GM12878 (cell line): ENCODE measurements around the gene SAYSD1. TPM values are rescaled to one million over a fixed set of nuclear protein-coding genes. Genes with fewer than 3 reads are reported as not detected.

ENCODE experiments used
- ATAC-seq: fragments of 200-7000 bp; cut with Tn5 transposase; 3 replicates; pipeline ENCODE4 v1.9.1; 2020; ENCODE audit warnings: mild to moderate bottlenecking, moderate library complexity
- BruUV-seq: library from RNA; stranded (reverse); fragments of 400-500 nt; replicated peaks from 2 replicates; lab custom pipeline; 2021; lab: Mats Ljungman, UMichigan
- CTCF ChIA-PET: fragments of 300-600 bp; sonication (Branson Sonifier 250); formaldehyde crosslinking; extraction: SDS; loops from one replicate; lab custom pipeline; 2021; ENCODE audit warnings: inconsistent platforms; lab: Yijun Ruan, JAX
- POLR2A ChIA-PET: fragments of 350-600 bp; formaldehyde crosslinking; extraction: SDS; loops from one replicate; lab custom pipeline; 2021; ENCODE audit warnings: inconsistent platforms; lab: Charles Lee
- RAD21 ChIA-PET: fragments of 300-600 bp; sonication (Branson Sonifier 250); formaldehyde crosslinking; loops from one replicate; lab custom pipeline; 2023; ENCODE audit warnings: antibody characterized with exemption; ENCODE audit not compliant: unreplicated experiment; lab: Charles Lee
- SMC1A ChIA-PET: fragments of 300-600 bp; sonication (Branson Sonifier 250); formaldehyde crosslinking; loops from one replicate; lab custom pipeline; 2023; ENCODE audit not compliant: unreplicated experiment, uncharacterized antibody; lab: Charles Lee
- DNase-seq: peaks from one replicate; pipeline ENCODE4 v3.0.0-alpha.2; 2011; ENCODE audit warnings: low read depth, low spot score
- FAIRE-seq: peaks from 3 replicates; lab custom pipeline; 2011; peaks lifted over from hg19 to GRCh38; lab: Jason Lieb, UNC
- H2AFZ ChIP-seq: 2 replicates; pipeline ENCODE4 v1.6.0; 2011; ENCODE audit warnings: low read depth, low read length, control low read depth; ENCODE audit not compliant: control insufficient read depth
- H3K27ac ChIP-seq: 2 replicates; pipeline ENCODE4 v1.5.1; 2011; ENCODE audit warnings: control low read depth; ENCODE audit not compliant: control insufficient read depth, insufficient read depth
- H3K27me3 ChIP-seq, 2 experiments: replicated peaks in 1 of 2; 2 replicates each; pipeline versions ENCODE4 v1.6.0 to v1.6.1; 2011; ENCODE audit warnings: low read length in 1 of 2; ENCODE audit not compliant: control insufficient read depth in 2 of 2, insufficient read depth in 2 of 2
- H3K36me3 ChIP-seq, 2 experiments: 2 replicates each; pipeline ENCODE4 v1.5.1; 2011; ENCODE audit warnings: low read length in 1 of 2; ENCODE audit not compliant: control insufficient read depth in 2 of 2, insufficient read depth in 2 of 2
- H3K4me1 ChIP-seq: 2 replicates; pipeline ENCODE4 v1.6.1; 2011; ENCODE audit warnings: mild to moderate bottlenecking, low read length, moderate library complexity, mixed read lengths; ENCODE audit not compliant: control insufficient read depth, insufficient read depth
- H3K4me2 ChIP-seq: 2 replicates; pipeline ENCODE4 v1.6.0; 2011; ENCODE audit warnings: control low read depth; ENCODE audit not compliant: control insufficient read depth, insufficient read depth
- H3K4me3 ChIP-seq: fragments of 200-600 bp; sonication (generic); 2 replicates; pipeline ENCODE4 v1.5.1; 2016
- H3K79me2 ChIP-seq: 2 replicates; pipeline ENCODE4 v1.6.0; 2011; ENCODE audit warnings: low read length; ENCODE audit not compliant: control insufficient read depth, insufficient read depth
- H3K9ac ChIP-seq: 2 replicates; pipeline ENCODE4 v1.8.0; 2011; ENCODE audit warnings: low read length, control low read depth, mixed read lengths; ENCODE audit not compliant: control insufficient read depth, insufficient read depth
- H3K9me3 ChIP-seq: replicated peaks from 3 replicates; pipeline ENCODE4 v1.5.1; 2011; ENCODE audit warnings: mild to moderate bottlenecking, low read length; ENCODE audit not compliant: control insufficient read depth, insufficient read depth
- H4K20me1 ChIP-seq: 2 replicates; pipeline ENCODE4 v1.6.0; 2011; ENCODE audit not compliant: control insufficient read depth, insufficient read depth
- ATF2 ChIP-seq: IDR thresholded peaks from 2 replicates; pipeline ENCODE4 v1.6.1; 2012; ENCODE audit warnings: low read length, inconsistent platforms
- CBX5 ChIP-seq: sonication (generic); IDR thresholded peaks from 2 replicates; pipeline ENCODE4 v1.6.1; 2016; ENCODE audit warnings: low read depth, moderate library complexity, mild to moderate bottlenecking, inconsistent platforms
- CTCF ChIP-seq, 3 experiments: IDR thresholded peaks in 2 of 3; conservative IDR thresholded peaks in 1 of 3; 2 replicates each; pipeline ENCODE4 v1.5.1; 2011; ENCODE audit warnings: low read depth in 3 of 3, low read length in 3 of 3, mild to moderate bottlenecking in 3 of 3, control low read depth in 2 of 3, moderate library complexity in 2 of 3, inconsistent platforms in 1 of 3, mixed read lengths in 1 of 3; ENCODE audit not compliant: control insufficient read depth in 2 of 3, insufficient read depth in 1 of 3; ENCODE audit errors: extremely low read depth in 1 of 3
- PBX3 ChIP-seq: IDR thresholded peaks from 2 replicates; pipeline ENCODE4 v1.6.1; 2011; ENCODE audit warnings: mild to moderate bottlenecking, low read depth, low read length, moderate library complexity; ENCODE audit not compliant: insufficient replicate concordance
- RUNX3 ChIP-seq: IDR thresholded peaks from 2 replicates; pipeline ENCODE4 v1.6.1; 2012; ENCODE audit warnings: low read length, inconsistent platforms
- SIX5 ChIP-seq: IDR thresholded peaks from 2 replicates; pipeline ENCODE4 v1.6.1; 2011; ENCODE audit warnings: mild to moderate bottlenecking, low read depth, low read length, moderate library complexity; ENCODE audit not compliant: severe bottlenecking
- SMC3 ChIP-seq: IDR thresholded peaks from 2 replicates; pipeline ENCODE4 v1.6.1; 2011; ENCODE audit warnings: low read length, improper control_type of control experiment, borderline replicate concordance
- WGBS: methylation state at CpG from one replicate; pipeline ENCODE4 v1.1.6; 2016; ENCODE audit warnings: low lambda C conversion rate; ENCODE audit not compliant: insufficient replicate concordance, insufficient coverage; ENCODE audit errors: missing lambda C conversion rate; 5-methylcytosine and 5-hydroxymethylcytosine counted together
- in situ Hi-C: fragments of 300-500 bp; cut with MboI; formaldehyde crosslinking; loops from 9 replicates; pipeline ENCODE4 v1.14.3; 2018; ENCODE audit warnings: mixed read lengths
- intact Hi-C: fragments of 100-400 bp; cut with micrococcal nuclease; formaldehyde crosslinking; loops from one replicate; pipeline ENCODE4 v1.14.2; 2022; ENCODE audit not compliant: unreplicated experiment
- polyA plus RNA-seq, 11 experiments: library from polyadenylated mRNA; depleted of rRNA in 4 of 11; unstranded in 6 of 11; stranded (reverse) in 5 of 11; fragments of >200 nt; fragmentation: Nextera tagmentation in 4 of 11; fragmentation: Illumina TruSeq in 1 of 11; extraction: Ambion mirVana in 4 of 11; extraction: Trizol in 1 of 11; gene quantifications; 1 replicate in 1 of 11; 2 replicates in 10 of 11; pipeline versions ENCODE4 v1.2.1 to v1.2.3, GENCODE V29; 2011 to 2016; ENCODE audit warnings: inconsistent platforms in 2 of 11, missing spikeins in 2 of 11, low read depth in 1 of 11
- total RNA-seq, 4 experiments: library from RNA; depleted of rRNA in 3 of 4; stranded (reverse); fragments of >200 nt in 3 of 4; fragmentation: Illumina TruSeq in 1 of 4; extraction: Trizol in 1 of 4; gene quantifications; 2 replicates each; pipeline versions ENCODE4 v1.2.1 to v1.2.3, GENCODE V29; 2013 to 2021
- TF ChIP-seq, protein P1 (sequence below): fragments of 450-650 bp; IDR thresholded peaks from 2 replicates; pipeline ENCODE4 v1.6.1; 2016; ENCODE audit warnings: mild to moderate bottlenecking

The SAYSD1 gene
- total and polyA plus RNA-seq, 10 of the 15 experiments (the other 5 are each of a cell fraction or from before 2014, with no cell fraction given), result 1.5 to 7.3 (median 6.4) TPM

DNA sequence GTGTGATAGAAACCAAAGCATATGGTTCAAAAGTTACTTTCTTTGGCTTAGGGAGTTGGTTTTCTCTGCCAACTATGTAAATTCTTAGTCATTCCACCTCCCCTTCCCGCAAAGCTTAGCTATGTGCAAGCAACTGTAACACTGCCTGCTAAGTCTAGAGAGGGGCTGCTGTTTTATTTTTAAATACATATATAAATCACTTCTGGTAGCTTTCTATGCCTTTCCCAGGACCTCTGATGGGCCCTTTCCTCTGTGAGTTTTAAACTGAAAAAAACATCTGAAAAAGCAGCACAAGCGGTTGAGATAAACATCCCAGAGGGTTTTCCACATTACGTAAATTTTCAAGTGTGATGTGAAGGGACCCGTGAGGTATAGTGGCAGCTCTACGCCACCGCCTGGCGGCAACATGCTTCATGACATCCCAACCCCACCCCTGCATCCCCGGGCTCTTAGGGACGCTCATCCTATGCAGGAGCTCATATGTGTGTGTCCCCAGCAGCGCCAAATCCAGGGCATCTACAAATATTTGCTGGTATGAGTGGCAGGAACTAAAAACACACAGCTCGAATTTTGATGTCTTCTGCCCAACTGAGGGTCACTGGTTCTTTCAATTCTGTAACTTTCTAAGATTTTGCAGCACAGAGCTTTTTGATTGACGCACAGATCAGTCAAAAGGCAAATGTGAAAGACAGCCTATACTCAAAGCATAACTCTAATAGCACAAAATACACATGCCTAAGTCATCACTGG lies 12.7 kb downstream of the SAYSD1 start:
- H3K36me3 ChIP-seq, result no peaks in the 10 kb centered on the region
- in situ Hi-C loops, result no loop called here
- FAIRE-seq, result no peak
- ATAC-seq, result peak; percentile 73
- intact Hi-C loops, result no loop called here
- no peaks in the 10 kb centered on the region for H3K4me1 ChIP-seq
- no TSS peak for BruUV-seq
- H2AFZ ChIP-seq, result no peak overlapping the region
- no peaks in the 10 kb centered on the region for H3K27me3 ChIP-seq
- H4K20me1 ChIP-seq, result no peaks in the 10 kb centered on the region
- H3K9me3 ChIP-seq, result no peaks in the 10 kb centered on the region
- ChIA-PET RAD21 (interaction anchor here (0.9 to 1.3 kb wide), 4 partner anchors 12 to 105 kb away, joined by 3 to 4 read pairs (median 3); partner anchors contain the start of gene SAYSD1), CTCF (interaction anchor here (0.8 to 2.3 kb wide), 12 partner anchors 9 to 230 kb away, joined by 3 to 10 read pairs (median 4); partner anchors contain the start of gene SAYSD1), POLR2A (interaction anchor here (1.5 kb wide), 1 partner anchor 12 kb away, joined by 4 read pairs; no protein-coding TSS in a partner anchor), SMC1A (interaction anchor here (0.8 to 1.6 kb wide), 7 partner anchors 9 to 227 kb away, joined by 3 to 6 read pairs (median 4); no protein-coding TSS in a partner anchor)
- no peak overlapping the region for H3K9ac ChIP-seq
- peak; percentile 54; the same call in 1 of the 2 replicates for TF ChIP-seq SMC3
- TF ChIP-seq, protein P1, sequence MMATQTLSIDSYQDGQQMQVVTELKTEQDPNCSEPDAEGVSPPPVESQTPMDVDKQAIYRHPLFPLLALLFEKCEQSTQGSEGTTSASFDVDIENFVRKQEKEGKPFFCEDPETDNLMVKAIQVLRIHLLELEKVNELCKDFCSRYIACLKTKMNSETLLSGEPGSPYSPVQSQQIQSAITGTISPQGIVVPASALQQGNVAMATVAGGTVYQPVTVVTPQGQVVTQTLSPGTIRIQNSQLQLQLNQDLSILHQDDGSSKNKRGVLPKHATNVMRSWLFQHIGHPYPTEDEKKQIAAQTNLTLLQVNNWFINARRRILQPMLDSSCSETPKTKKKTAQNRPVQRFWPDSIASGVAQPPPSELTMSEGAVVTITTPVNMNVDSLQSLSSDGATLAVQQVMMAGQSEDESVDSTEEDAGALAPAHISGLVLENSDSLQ, result peak; percentile 89
- TF ChIP-seq CBX5, result no peak
- TF ChIP-seq RUNX3, result no peak
- no peak for TF ChIP-seq ATF2
- peak; percentile 38 for TF ChIP-seq PBX3
- TF ChIP-seq SIX5, result no peak
- peak; percentile 34 to 49 (median 48); a peak in 5 of 6 replicates for TF ChIP-seq CTCF (IDR thresholded peaks at IDR 0.05 in 2 of 3, conservative IDR thresholded peaks at IDR 0.05 in 1 of 3; ENCODE audit: control insufficient read depth in 2 of 3, extremely low read depth in 1 of 3, insufficient read depth in 1 of 3, low read depth in 3 of 3, low read length in 3 of 3)
- under 1% methylated on average over 12 of the region's 12 CpGs for WGBS
- no peaks in the 10 kb centered on the region for H3K79me2 ChIP-seq
- H3K27ac ChIP-seq, result no peak overlapping the region
- no peak for DNase-seq
- H3K4me3 ChIP-seq, result no peak overlapping the region
- no peak overlapping the region for H3K4me2 ChIP-seq
